Astrocyte (in vitro differentiated cells and primary cell): ENCODE measurements around the gene SPTLC1. TPM values are rescaled to one million over a fixed set of nuclear protein-coding genes. Genes with fewer than 3 reads are reported as not detected.
A peak's percentile ranks its signal among the peaks of the same experiment; 100 is the strongest.

Source experiments
- DNase-seq: peaks from one replicate; pipeline ENCODE4 v3.0.0-alpha.2; 2010; ENCODE audit warnings: low read depth
- FAIRE-seq: peaks from 2 replicates; lab custom pipeline; 2011; peaks lifted over from hg19 to GRCh38; lab: Jason Lieb, UNC
- H2AFZ ChIP-seq: 2 replicates; pipeline ENCODE4 v1.6.0; 2012; ENCODE audit warnings: low read depth, low read length, inconsistent platforms
- H3K27ac ChIP-seq: 2 replicates; pipeline ENCODE4 v1.5.1; 2011; ENCODE audit warnings: low read depth, low read length, inconsistent platforms
- H3K27me3 ChIP-seq: 2 replicates; pipeline ENCODE4 v1.6.0; 2011; ENCODE audit warnings: low read length, inconsistent platforms; ENCODE audit not compliant: insufficient read depth
- H3K36me3 ChIP-seq: 2 replicates; pipeline ENCODE4 v1.5.1; 2011; ENCODE audit warnings: low read length, inconsistent platforms; ENCODE audit not compliant: insufficient read depth
- H3K4me1 ChIP-seq: 2 replicates; pipeline ENCODE4 v1.5.1; 2011; ENCODE audit warnings: low read length, inconsistent platforms; ENCODE audit not compliant: insufficient read depth
- H3K4me2 ChIP-seq: 2 replicates; pipeline ENCODE4 v1.6.0; 2012; ENCODE audit warnings: low read length, inconsistent platforms
- H3K4me3 ChIP-seq: 2 replicates; pipeline ENCODE4 v1.5.1; 2011; ENCODE audit warnings: low read depth, mild to moderate bottlenecking, low read length, inconsistent platforms; ENCODE audit not compliant: insufficient read depth
- H3K79me2 ChIP-seq: 2 replicates; pipeline ENCODE4 v1.6.0; 2012; ENCODE audit warnings: mild to moderate bottlenecking, low read length, inconsistent platforms; ENCODE audit not compliant: insufficient read depth
- H3K9ac ChIP-seq: 2 replicates; pipeline ENCODE4 v1.6.0; 2012; ENCODE audit warnings: mild to moderate bottlenecking, low read length, inconsistent platforms
- H3K9me3 ChIP-seq: 2 replicates; pipeline ENCODE4 v1.5.1; 2012; ENCODE audit warnings: low read depth, mild to moderate bottlenecking, low read length, inconsistent platforms; ENCODE audit not compliant: insufficient read depth
- H4K20me1 ChIP-seq: 2 replicates; pipeline ENCODE4 v1.6.0; 2012; ENCODE audit warnings: low read length, inconsistent platforms; ENCODE audit not compliant: insufficient read depth
- H3K27ac Mint-ChIP-seq: one replicate; pipeline ENCODE4 v1.8.0; 2021; ENCODE audit warnings: mild to moderate bottlenecking, mixed read lengths; ENCODE audit not compliant: unreplicated experiment
- H3K27me3 Mint-ChIP-seq: one replicate; pipeline ENCODE4 v1.8.0; 2021; ENCODE audit warnings: low read depth, mixed read lengths; ENCODE audit not compliant: unreplicated experiment
- H3K36me3 Mint-ChIP-seq: one replicate; pipeline ENCODE4 v1.8.0; 2021; ENCODE audit warnings: low read depth, mixed read lengths; ENCODE audit not compliant: unreplicated experiment
- H3K4me1 Mint-ChIP-seq: one replicate; pipeline ENCODE4 v1.8.0; 2021; ENCODE audit warnings: low read depth, mixed read lengths; ENCODE audit not compliant: unreplicated experiment
- H3K4me3 Mint-ChIP-seq: one replicate; pipeline ENCODE4 v1.8.0; 2021; ENCODE audit warnings: mild to moderate bottlenecking, moderate library complexity, mixed read lengths; ENCODE audit not compliant: unreplicated experiment
- H3K9me3 Mint-ChIP-seq: one replicate; pipeline ENCODE4 v1.8.0; 2021; ENCODE audit warnings: mild to moderate bottlenecking, mixed read lengths; ENCODE audit not compliant: unreplicated experiment
- CTCF ChIP-seq: IDR thresholded peaks from 2 replicates; pipeline ENCODE4 v1.5.1; 2011; ENCODE audit warnings: low read depth, mild to moderate bottlenecking, inconsistent platforms, low read length, moderate library complexity; ENCODE audit not compliant: insufficient read depth
- EZH2 ChIP-seq: IDR thresholded peaks from 2 replicates; pipeline ENCODE4 v1.6.1; 2012; ENCODE audit warnings: mild to moderate bottlenecking, low read length, inconsistent platforms; ENCODE audit not compliant: insufficient read depth
- total RNA-seq: library from RNA; stranded (reverse); gene quantifications from 2 replicates; pipeline ENCODE4 v1.2.1, GENCODE V29; 2021

The SPTLC1 gene
- total RNA-seq, 1 donor from 2014 or later, result 75.9 TPM

DNA sequence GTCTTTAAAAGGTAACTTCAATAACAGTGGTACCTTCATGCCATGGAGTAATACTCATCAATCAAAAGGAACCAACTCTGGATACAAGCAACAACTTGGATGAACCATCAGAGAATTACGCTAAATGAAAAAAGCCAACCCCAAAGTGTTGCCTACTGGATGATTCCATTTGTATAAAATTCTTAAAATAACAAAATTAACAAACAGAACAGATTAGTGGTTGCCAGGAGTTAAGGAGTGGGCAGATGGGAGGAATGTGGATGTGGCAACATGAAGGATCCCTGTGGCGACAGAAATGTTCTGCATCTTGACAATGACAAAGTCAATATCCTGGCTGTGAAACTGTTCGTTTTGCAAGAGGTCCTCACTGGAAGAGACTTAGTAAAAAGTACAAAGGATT lies 50.5 kb downstream of the SPTLC1 start:
- H3K9ac ChIP-seq, result no peak overlapping the region
- Mint-ChIP-seq H3K27me3 (no peaks in the 10 kb centered on the region), H3K27ac (peak overlapping the region; percentile 22), H3K4me3 (no peak overlapping the region), H3K4me1 (peaks cover 7% of the 10 kb centered on the region), H3K36me3 (peaks cover 40% of the 10 kb centered on the region), H3K9me3 (peaks cover 12% of the 10 kb centered on the region)
- DNase-seq (peak; percentile 83), FAIRE-seq (no peak)
- no peak overlapping the region for H3K4me3 ChIP-seq
- H3K27me3 ChIP-seq, result no peaks in the 10 kb centered on the region
- H4K20me1 ChIP-seq, result peaks cover 5% of the 10 kb centered on the region
- H3K9me3 ChIP-seq, result no peaks in the 10 kb centered on the region
- H2AFZ ChIP-seq, result no peak overlapping the region
- TF ChIP-seq EZH2 (no peak), CTCF (no peak)
- H3K27ac ChIP-seq, result no peak overlapping the region
- peaks cover 4% of the 10 kb centered on the region for H3K4me1 ChIP-seq
- H3K4me2 ChIP-seq, result peak overlapping the region; percentile 6
- peaks cover 21% of the 10 kb centered on the region for H3K36me3 ChIP-seq
- peaks cover 32% of the 10 kb centered on the region for H3K79me2 ChIP-seq

DNA sequence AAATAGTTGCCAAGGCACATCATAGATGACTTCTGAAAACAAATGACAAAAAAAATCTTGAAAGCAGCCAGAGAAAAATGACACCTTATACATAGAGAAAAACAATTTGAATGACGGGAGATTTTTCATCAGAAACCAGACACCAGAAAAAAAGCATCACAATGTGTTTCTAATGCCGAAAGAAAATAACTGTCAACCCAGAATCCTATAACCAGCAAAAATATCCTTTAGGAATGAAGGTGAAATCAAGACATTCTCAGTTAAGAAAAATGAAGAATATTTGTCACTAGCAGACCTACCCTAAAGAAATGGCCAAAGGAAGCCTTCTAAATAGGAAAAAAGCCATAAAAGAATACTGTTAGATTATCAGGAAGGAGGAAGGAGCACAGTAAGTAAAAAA lies 54.0 kb downstream of the SPTLC1 start:
- no peak overlapping the region for H3K27ac Mint-ChIP-seq
- Histone ChIP-seq H3K79me2 (peaks cover 36% of the 10 kb centered on the region), H2AFZ (no peak overlapping the region), H3K27ac (no peak overlapping the region), H3K4me1 (peaks cover 4% of the 10 kb centered on the region), H3K4me3 (no peak overlapping the region), H3K9ac (no peak overlapping the region), H3K9me3 (no peaks in the 10 kb centered on the region), H3K4me2 (no peak overlapping the region), H3K36me3 (peaks cover 14% of the 10 kb centered on the region), H4K20me1 (peaks cover 13% of the 10 kb centered on the region), H3K27me3 (no peaks in the 10 kb centered on the region)
- no peak for TF ChIP-seq CTCF
- no peak for TF ChIP-seq EZH2
- no peaks in the 10 kb centered on the region for H3K27me3 Mint-ChIP-seq
- FAIRE-seq (no peak), DNase-seq (no peak)
- H3K4me1 Mint-ChIP-seq, result peaks cover 7% of the 10 kb centered on the region
- H3K4me3 Mint-ChIP-seq, result no peak overlapping the region
- peaks cover 12% of the 10 kb centered on the region for H3K9me3 Mint-ChIP-seq
- peaks cover 34% of the 10 kb centered on the region for H3K36me3 Mint-ChIP-seq

- DNase-seq, result no peak
- H3K4me3 ChIP-seq, result no peak overlapping the region
- Mint-ChIP-seq H3K27ac (no peak overlapping the region), H3K9me3 (peaks cover 12% of the 10 kb centered on the region), H3K4me3 (no peak overlapping the region), H3K36me3 (peaks cover 36% of the 10 kb centered on the region), H3K27me3 (no peaks in the 10 kb centered on the region), H3K4me1 (no peaks in the 10 kb centered on the region)
- no peaks in the 10 kb centered on the region for H3K27me3 ChIP-seq
- TF ChIP-seq CTCF (no peak), EZH2 (no peak)
- no peak overlapping the region for H3K4me2 ChIP-seq
- H4K20me1 ChIP-seq, result peaks cover 13% of the 10 kb centered on the region
- no peak overlapping the region for H2AFZ ChIP-seq
- H3K9me3 ChIP-seq, result no peaks in the 10 kb centered on the region
- no peak for FAIRE-seq
- no peak overlapping the region for H3K27ac ChIP-seq
- peaks cover 17% of the 10 kb centered on the region for H3K36me3 ChIP-seq
- peaks cover 36% of the 10 kb centered on the region for H3K79me2 ChIP-seq
- no peaks in the 10 kb centered on the region for H3K4me1 ChIP-seq
- H3K9ac ChIP-seq, result no peak overlapping the region
These were observed 55.6 kb downstream of the SPTLC1 start for GRCh38 chr9:92059661-92060060.
